Measurements from ENCODE around the gene GPRC5C.
A peak's percentile ranks its signal among the peaks of the same experiment; 100 is the strongest.

Gene GPRC5C

DNA sequence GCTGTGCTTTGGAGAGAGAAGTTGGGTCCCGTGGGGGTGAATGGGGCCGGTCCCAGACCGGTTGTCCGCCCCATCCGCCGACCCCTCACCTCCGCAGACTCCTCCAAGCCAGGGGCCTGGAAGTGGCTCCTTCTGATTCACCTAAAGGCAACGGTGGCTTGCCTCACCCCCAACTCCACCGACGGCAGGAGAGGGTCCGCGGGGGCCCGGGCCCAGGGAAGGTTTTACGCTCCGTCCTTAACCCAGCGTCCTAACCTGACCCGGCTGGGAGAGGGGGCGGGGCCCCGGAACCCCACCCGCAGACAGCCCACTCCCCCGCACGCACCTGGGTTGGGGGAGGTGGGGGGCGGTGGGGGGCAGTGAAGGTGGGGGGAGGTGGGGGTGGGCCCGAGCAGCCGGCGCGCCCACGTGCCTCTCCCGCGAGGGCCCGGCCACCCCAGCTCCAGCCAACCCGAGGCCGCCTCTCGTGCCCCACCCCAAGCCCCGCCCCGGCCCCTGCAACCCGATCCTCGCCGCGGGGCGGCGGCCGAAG, 21.8 kb downstream of the GPRC5C start:
- peak in 1 of 2 experiments; percentile 84 for DNase-seq

DNA sequence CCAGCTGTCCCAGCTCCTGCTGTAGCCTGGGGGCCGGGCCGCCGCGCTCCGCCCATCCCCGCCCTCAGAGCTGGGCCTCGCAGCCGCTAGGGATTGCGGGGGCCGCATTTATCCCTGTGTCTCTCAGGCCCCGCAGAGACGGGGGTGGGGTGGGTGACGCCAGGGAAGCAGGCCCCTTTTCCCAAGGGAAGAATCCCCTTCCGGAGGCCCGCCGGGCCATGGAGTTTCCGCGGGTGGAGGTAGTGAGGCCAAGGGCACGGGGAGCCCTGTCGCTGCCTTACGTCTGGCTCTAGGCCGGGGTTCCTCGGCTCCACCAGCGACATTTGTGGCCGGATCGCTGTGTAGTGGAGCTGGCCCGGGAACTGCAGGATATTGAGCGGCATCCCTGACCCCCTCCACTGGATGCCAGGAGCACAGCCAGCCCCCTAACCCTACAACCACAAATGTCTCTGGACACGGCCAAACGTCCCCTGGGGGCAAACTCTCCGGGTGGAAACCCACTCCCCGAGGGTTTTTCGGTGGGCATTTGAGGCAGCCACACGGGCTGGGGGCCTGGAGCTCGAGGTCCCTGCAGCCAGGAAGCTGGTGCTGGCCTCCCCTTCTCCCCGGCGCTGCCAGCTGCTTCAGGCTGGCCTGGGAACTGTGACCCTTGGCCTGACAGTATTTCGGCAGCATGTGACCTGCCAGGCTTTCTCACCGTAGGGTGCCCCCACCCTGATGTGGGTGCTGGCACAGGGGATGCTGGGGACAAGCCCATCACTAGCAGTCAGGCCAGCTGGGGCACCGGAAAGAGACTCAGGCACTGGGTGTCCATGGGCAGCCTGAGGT, 22.5 kb downstream of the GPRC5C start:
- peak in 1 of 2 experiments; percentile 76 for DNase-seq

DNA sequence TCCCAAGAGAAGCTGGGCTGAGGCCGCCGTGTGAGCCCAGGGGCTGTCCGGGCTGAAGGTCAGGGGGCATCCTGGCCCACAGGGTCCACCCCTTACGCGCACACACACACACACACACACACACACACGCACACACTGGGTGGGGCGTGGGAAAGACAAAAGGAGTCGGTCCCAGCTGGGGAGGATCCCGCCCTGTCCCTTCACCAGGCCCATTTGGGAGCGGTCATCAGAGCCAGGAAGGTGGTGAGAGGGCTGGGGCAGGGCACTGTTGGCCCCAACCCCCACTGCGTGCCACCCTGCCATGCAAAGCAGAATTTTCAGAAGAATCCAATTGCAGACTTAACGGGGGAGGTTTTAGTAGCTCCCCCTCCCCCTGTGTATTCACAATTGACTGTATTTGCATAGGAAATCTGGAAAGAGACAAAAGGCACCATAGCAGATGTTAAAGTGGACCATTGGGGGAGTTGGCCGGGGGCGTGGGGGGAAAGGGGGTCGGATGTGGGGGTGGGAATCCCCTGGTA, 23.2 kb downstream of the GPRC5C start:
- no peak for DNase-seq

DNA sequence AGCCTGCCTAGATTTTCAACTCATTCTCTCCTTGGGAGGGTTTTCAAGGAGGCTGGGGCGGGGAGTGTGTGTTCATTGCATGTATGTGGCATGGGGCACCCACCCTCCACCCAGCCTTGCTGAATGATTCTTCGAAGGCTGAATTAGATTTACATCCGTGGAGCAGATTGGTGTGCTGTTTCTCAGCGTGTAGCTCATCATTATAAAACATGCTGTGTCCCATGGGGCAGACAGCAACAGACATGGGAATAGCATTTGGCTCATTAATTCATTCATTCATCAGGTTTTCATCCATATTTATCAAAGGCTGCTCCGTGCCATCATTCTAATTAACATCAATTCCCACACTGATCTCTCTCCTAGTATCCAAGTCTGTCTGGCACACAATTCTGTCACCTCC, 23.9 kb downstream of the GPRC5C start:
- no peak for DNase-seq

DNA sequence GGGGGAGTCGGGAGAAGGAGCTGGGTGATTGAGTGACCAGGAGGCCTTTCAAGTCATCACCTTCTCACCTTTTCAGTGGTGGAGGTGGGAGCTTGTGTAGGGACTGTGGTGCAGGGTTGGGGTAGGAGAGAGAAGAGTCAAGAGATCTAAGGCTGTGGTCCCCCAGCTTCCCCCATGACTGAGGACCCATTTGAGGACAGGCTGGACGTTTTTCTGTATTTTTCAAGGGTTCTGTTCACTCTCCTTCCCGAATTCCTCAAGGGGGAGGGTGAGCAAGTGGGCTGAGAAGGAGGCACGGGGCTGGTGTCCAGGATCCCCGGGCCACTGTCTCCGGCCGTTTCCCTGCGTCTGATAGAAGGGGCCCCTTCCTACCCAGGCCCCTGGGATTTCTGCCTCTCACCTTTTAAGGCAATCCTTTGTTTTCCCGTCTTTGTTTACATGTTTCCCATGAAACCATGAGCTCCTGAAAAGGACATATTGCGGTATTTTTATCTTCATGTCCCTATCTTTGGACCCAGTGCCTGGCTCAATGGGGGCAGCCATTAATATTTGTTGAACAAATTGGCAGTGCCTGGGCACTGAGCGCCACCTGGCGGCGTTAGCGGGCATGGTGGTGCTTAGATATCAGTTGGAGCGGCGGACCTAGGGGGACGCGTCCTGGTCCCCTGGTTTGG, 25.4 kb downstream of the GPRC5C start:
- DNase-seq, result peak; percentile 63 to 73

DNA sequence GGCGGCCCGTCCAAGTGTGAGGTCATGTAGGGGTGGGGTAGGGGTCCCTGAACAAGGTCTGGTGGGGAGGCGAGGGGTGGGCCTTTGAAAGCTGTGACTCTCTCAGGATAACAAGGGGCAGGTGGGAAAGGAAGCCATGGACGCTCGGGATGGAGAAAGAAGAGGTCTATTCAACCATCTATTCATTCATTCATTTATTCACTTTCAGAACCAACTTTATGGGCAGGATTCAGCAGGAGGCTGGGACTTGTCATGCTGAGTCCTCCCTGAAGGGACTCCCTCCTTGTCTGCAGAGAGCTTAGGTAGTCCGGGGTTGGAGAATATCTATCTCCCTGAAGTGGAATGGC, 25.9 kb downstream of the GPRC5C start:
- DNase-seq, result no peak

DNA sequence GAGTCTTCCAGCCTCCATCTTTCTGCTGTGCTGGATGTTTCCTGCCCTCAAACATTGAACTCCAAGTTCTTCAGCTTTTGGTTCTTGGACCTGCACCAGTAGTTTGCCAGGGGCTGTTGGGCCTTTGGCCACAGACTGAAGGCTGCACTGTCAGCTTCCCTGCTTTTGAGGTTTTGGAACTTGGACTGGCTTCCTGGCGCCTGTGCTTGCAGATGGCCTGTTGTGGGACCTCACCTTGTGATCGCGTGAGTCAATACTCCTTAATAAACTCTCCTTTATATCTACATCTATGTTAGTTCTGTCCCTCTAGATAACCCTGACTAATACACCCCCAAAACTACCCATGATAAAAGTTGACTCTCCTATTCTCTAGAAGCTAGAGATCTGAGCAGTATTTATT, 26.9 kb downstream of the GPRC5C start:
- DNase-seq, result no peak

DNA sequence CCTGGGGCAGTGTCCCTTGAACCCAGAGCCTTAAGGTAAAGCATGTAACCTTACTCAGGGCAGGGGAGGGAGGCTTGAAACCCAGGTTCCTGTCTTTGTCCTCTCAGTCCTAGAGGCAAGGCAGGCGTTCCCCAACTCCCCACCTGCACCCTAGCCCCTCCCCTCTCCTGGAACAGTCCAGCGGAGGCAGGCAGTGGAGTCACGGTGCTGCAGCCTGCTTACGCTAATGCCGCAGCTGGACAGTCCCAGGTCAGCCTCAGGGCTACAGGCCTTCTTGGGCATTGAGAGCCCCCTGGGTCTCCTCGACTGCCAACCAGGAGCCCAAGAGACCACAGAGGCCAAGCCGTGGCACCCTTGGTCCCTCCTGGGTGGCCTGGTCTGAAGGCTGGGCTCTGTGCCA, 27.7 kb downstream of the GPRC5C start:
- no peak for DNase-seq

DNA sequence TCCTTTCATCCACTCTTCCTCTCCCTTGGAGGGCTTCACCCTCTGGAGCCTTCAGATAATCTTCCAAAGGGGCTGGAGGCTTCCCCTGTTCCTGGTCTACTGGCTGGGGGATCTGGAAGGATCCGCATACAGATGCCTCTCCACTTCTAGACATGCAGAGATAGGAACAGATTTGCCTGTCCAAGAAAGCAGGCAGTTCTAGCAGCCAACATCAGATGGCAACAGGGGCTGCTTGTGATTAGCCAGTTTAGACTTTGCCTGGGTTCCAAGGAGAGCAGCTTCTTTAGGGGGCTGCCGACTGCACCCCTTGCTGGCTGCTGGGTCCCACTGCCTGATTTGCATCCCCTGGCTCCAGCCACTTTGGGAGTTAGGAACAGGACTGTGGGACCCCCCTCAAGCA, 28.4 kb downstream of the GPRC5C start:
- DNase-seq, result no peak

DNA sequence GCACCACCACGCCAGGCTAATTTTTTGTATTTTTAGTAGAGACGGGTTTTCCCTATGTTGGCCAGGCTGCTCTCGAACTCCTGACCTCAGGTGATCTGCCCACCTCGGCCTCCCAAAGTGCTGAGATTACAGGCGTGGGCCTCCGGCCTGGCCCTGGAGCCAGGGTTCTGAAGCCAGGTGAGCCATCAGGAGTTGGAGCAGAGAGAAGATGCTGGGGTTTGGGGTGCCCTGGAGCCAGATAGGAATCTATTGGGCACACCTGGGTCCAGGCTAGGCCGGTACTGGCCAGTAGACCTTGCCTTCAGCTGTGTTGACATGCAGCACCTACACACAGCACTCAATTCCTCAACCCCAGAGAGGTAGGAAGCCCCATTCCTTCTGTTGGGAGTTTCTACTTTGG, 29.1 kb downstream of the GPRC5C start:
- no peak for DNase-seq

DNA sequence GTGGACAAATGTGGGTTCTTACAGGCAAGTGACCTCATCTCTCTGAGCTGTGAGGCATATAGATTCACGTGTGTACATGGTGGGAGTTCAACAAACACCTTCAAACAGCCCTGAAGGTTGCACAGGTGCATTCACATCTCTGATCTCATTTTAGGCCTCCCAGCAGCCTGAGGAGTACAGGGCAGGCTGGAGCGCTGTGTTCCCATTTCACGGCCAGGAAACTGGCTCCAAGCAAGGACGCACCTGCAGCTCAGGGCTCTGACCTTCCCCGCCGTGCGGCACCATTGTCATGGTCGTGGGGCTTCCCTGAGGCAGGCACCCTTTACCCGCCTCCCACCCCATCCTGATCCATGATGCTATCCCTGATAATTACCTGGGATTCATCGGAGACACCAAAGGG, 29.7 kb downstream of the GPRC5C start:
- no peak for DNase-seq

DNA sequence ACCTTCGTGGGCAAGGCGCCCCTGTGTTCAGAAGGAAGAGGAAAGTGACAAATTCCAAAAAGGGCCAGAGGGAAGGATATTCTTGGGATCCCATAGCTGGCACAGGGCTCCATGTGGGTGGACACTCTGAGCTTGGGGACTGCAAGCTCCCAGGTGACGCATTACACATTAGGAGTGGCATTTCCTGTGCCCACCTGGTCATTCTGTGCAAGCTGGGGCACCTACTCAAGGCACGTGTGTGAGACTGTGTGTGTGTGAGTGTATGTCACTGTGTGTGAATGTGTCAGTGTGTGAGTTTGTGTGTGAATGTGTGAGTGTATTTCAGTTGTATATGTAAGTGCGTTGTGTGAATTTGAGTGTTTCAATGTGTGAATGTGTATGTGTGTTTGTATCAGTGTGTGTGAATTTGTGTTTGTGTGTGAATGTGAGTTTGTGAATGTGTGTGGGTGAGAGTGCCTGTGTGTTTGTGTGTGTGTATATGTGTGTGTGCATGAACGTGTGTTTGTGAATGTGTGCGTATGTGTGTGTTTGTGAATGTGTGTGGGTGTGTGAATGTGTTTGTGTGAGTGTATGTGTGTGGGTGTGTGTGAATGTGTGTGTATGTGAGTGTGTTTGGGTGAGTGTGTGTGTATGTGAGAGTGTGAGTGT, 33.0 kb downstream of the GPRC5C start:
- DNase-seq, result no peak

DNA sequence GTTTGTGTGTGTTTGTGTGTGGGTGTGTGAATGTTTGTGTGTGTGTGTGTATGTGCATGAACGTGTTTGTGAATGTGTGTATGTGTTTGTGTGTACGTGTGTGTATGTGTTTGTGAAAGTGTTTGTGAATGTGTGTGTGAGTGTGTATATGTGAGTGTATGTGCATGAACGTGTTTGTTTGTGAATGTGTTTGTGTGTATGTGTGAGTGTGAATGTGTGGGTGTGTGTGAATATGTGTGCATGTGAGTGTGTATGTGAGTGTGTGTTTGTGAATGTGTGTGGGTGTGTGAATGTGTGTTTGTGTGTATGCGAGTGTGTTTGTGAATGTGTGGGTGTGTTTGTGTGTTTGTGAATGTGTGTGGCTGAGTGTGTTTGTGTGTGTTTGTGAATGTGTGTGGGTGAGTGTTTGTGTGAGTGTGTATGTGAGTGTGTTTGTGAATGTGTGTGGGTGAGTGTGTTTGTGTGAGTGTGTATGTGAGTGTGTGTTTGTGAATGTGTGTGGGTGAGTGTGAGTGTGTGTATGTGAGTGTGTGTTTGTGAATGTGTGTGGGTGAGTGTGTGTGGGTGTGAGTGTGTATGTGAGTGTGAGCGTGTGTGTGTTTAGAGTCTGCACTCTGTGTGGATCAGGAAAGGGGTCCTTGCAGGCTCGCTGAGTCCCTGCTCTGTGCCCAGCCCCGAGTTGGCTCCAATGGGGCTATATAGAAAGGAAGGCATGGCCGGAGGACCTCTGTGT, 33.7 kb downstream of the GPRC5C start:
- no peak for DNase-seq

DNA sequence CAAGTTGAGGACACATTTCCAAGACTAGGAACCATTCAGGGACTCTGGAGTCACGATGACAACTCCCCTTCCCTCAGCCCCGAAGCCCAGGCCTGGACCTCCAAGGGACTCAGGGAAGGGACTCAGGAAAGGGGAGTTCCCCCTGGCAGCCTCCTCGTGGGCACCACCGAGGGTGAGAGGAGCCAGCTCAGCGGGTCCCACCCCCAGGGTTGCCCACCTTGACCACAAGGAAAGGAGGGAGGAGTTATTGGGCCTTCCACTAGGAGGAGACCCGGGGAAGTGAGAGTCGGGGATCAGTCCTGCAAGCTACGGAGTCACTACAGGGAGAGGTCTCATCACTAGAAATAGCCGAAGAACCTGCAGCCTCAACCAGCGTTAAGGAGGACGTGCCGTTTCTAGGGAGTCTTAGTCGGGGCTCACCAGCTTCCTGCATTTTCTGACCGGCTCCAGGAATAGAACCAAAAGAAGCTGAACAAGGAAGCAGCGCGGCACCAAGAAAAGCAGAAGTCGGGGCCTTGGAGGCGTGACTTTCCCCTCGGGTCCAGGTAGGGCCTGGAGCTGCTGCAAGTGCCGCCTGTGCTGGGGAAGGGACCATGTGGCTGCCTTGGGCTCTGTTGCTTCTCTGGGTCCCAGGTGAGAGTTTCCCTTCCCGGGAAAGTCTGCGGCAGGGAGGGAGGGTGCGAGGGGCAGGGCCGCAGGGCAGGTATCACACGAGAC, 34.4 kb downstream of the GPRC5C start, which contains the start of gene CD300A:
TSS of gene CD300A (plus strand) at position 524 of the 717 bp plus-strand sequence. CDS start at position 594, 70 bp downstream.
- DNase-seq, result peak; percentile 78 to 89

DNA sequence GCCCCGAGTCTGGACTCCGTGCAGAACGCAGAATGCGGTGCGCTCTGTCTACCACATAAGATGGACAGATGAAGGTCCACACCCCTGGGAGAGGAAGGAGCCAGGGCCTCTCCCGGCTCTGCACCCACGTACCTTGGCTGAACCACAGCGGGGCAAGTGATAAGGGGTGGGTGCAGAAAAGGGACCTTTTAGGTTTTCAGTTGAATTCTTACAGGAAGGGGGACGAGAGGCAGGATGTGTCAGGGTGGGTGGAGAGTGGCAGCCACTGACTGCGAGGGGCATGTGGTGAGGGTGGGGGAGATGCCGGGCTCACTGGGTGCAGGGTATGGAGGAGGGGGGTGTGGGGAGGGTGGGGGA, 34.9 kb downstream of the GPRC5C start:
- no peak for DNase-seq

DNA sequence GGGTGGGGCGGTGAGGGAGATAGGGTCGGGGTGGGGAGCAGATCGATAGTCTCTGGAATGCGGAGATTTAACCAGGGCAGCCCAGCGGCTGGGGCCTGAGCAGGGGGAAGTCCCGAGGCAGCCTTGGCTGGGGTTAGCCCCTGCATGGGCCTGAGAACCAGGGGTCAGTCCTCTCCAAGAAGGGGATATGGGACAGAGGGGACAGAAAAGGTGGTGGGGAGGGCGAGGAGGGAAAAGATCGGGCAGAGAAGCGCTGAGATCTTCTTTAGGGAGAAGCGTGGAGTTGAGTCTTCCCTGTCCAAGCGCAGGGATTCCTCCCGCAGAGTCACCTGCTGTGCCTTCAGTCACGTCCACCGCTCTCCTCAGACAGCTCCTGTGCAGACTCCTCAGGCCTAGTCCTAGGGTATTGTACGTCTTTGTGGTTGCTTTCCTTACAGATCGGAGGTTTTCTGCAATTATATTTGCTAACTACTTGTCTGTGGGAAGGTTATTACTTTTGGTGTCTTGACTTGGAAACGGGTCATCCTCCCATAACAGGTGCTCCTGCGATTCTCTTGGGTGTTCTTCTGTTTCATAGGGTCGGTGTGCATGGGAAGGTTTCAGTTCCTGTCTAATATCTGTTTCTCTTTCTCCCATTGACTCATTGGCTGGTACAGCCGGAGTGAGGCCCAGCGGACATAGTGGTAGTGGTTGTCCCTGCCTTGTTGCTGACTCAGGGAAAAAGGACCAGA, 35.5 kb downstream of the GPRC5C start:
- DNase-seq, result peak; percentile 29 to 36

DNA sequence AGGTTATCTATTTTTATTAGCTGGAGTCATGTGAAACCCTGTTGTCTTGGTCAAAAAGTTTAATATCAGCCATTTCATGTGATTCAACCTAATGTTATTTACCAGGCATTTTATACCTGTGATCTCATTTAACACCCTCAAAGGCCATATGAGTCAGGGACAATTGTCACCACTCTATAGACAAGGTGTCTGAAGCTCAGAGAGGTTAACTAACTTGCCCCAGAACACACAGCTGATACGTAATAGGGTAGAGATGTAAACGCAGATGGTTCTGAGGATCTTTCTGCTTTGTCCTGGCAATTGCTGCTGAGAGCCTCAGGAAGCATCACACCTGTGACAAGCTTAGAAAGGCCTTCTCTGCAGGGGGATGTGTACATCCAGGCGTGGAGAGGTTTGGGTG, 39.5 kb downstream of the GPRC5C start:
- no peak for DNase-seq

DNA sequence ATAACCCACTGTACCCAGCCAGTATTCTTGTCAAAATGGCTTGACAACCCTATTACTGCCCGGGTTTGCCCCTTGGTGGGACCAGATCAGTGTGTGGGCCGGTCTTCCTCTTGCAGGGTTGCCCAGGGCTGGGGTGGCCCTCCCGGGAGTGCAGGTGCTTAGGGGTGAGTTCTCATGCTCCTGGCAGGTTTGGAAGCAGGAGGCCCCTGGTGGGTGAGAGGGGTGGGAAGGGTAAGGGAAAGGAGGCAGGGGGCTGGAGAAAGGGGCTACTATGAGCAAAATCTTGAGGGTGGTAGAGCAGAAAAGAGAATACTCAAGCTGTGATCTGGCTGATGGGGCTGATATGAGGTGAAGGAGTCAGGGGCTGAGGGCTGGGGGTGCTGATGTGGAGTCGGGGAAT, 41.0 kb downstream of the GPRC5C start:
- no peak for DNase-seq

DNA sequence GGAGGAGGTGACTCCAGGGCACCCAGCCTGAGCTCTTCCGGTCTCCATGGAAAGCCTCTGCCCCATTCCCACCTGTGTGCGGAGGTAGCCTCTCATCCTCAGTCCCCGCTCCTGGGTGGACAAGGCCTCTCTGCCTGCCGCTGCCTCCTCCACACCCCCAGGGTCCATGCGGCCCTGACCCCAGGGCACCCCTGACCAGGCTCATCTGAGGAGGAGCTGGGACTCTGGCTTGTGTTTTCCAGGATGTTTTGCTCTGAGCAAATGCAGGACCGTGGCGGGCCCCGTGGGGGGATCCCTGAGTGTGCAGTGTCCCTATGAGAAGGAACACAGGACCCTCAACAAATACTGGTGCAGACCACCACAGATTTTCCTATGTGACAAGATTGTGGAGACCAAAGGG, 41.4 kb downstream of the GPRC5C start:
- DNase-seq, result no peak

DNA sequence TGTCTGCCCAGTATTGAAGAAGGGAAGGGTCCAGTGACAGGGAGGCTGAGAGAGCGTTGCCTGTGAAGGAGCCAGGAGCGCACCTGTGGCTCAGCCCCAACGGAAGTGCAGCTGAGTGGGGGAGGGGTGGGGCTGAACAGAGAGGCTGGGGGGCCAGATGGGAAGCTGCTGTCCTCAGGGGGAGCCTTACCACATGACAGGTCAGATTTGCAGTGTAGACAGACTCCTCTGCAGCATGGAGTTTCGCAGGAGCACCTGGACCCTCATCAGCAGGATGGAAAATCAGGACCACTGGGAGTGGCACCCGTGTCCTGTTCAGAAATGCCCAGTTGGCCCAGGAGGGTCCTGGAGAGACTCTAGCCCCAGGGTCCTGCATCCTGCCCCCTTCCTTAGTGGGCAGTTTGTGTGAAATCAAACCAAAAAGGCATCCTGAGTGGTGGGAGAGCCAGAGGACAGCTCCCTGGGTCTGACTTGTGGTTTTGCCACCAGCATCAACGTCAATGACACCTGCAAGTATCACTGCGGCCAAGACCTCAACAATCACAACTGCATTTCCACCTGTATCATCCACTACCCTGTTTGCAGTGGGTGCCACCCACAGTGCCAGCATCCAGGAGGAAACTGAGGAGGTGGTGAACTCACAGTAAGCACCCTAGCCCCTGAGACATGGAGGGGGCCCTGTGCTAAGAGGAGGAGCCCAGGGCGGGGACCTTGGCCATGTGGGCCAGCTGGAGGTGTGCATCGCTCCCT, 42.3 kb downstream of the GPRC5C start:
- DNase-seq, result no peak

DNA sequence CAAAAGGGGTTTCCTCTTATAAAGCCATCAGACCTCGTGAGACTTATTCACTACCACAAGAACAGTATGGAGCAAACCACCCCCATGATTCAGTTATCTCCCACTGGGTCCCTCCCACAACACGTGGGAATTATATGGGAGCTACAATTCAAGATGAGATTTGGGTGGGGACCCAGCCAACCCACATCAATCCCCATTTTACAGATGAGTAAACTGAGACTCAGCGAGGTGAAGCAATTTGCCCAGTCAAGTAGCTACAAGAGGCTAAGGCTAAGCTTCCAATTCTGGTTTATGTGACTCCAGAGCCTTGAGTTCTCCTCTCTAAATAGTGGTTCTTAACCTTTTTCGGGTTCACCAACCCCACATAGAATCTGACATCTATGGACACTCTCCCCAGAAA, 43.3 kb downstream of the GPRC5C start:
- DNase-seq, result no peak
